SK-N-SH (cell line): Measurements from ENCODE around the gene POP5. TPM values are rescaled to one million over a fixed set of nuclear protein-coding genes. Genes with fewer than 3 reads are reported as not detected.

Source experiments
- CTCF ChIA-PET: fragments of 300-600, 350-600 bp; formaldehyde crosslinking; extraction: SDS; loops from one replicate; lab custom pipeline; 2021; lab: Yijun Ruan, JAX
- POLR2A ChIA-PET: fragments of 350-600 bp; sonication (Branson Sonifier 250); formaldehyde crosslinking; extraction: SDS; loops from one replicate; lab custom pipeline; 2020; ENCODE audit warnings: antibody characterized with exemption, inconsistent platforms; lab: Yijun Ruan, JAX
- DNase-seq: peaks from one replicate; pipeline ENCODE4 v3.0.0; 2012
- H2AFZ ChIP-seq: fragments of 200-600 bp; sonication (generic); 2 replicates; pipeline ENCODE4 v1.8.1; 2016; ENCODE audit warnings: antibody characterized with exemption, mild to moderate bottlenecking, low read depth
- H3F3A ChIP-seq: fragments of 200-600 bp; sonication (generic); replicated peaks from 2 replicates; pipeline ENCODE3; 2016; ENCODE audit warnings: antibody characterized with exemption, mild to moderate bottlenecking; ENCODE audit not compliant: insufficient read depth
- H3K27ac ChIP-seq, 2 experiments: fragments of 200-500 bp in 1 of 2; fragments of 200-600 bp in 1 of 2; sonication (Bioruptor generic) in 1 of 2; sonication (generic), shearing (Covaris generic) in 1 of 2; 2 replicates each; pipeline versions ENCODE4 v1.5.1 to v1.6.1; 2014 to 2016; ENCODE audit warnings: low read depth in 2 of 2, inconsistent platforms in 1 of 2, low read length in 1 of 2, mild to moderate bottlenecking in 1 of 2, mixed read lengths in 1 of 2
- H3K27me3 ChIP-seq: fragments of 200-600 bp; sonication (generic), shearing (Covaris generic); 2 replicates; pipeline ENCODE4 v1.6.1; 2016; ENCODE audit warnings: mixed run types; ENCODE audit not compliant: insufficient read depth
- H3K36me3 ChIP-seq, 2 experiments: fragments of 200-500 bp in 1 of 2; fragments of 200-600 bp in 1 of 2; sonication (Bioruptor generic) in 1 of 2; sonication (generic) in 1 of 2; replicated peaks in 1 of 2; 2 replicates each; pipeline versions ENCODE3 to v1.5.1; 2014 to 2016; ENCODE audit warnings: low read length in 1 of 2, mild to moderate bottlenecking in 1 of 2; ENCODE audit not compliant: insufficient read depth in 2 of 2, control insufficient read depth in 1 of 2
- H3K4me1 ChIP-seq, 2 experiments: fragments of 200-500 bp in 1 of 2; fragments of 200-600 bp in 1 of 2; sonication (Bioruptor generic) in 1 of 2; sonication (generic), shearing (Covaris generic) in 1 of 2; 2 replicates each; pipeline versions ENCODE4 v1.5.1 to v1.6.1; 2014 to 2016; ENCODE audit warnings: low read depth in 1 of 2, low read length in 1 of 2, mixed run types in 1 of 2; ENCODE audit not compliant: insufficient read depth in 2 of 2, control insufficient read depth in 1 of 2
- H3K4me2 ChIP-seq: fragments of 200-600 bp; sonication (generic), shearing (Covaris generic); 2 replicates; pipeline ENCODE4 v1.6.1; 2017; ENCODE audit warnings: mixed run types
- H3K4me3 ChIP-seq, 2 experiments: fragments of 200-500 bp in 1 of 2; fragments of 200-600 bp in 1 of 2; sonication (Bioruptor generic) in 1 of 2; sonication (generic), shearing (Covaris generic) in 1 of 2; 2 replicates each; pipeline versions ENCODE4 v1.5.1 to v1.8.1; 2014 to 2016; ENCODE audit warnings: low read depth in 2 of 2, inconsistent platforms in 1 of 2, low read length in 1 of 2, mild to moderate bottlenecking in 1 of 2, mixed read lengths in 1 of 2, moderate library complexity in 1 of 2
- H3K79me2 ChIP-seq: fragments of 200-600 bp; sonication (generic); 2 replicates; pipeline ENCODE4 v1.8.1; 2017; ENCODE audit warnings: mild to moderate bottlenecking; ENCODE audit not compliant: insufficient read depth
- H3K9ac ChIP-seq: fragments of 200-600 bp; sonication (generic); 2 replicates; pipeline ENCODE4 v1.6.1; 2017; ENCODE audit warnings: mixed run types
- H3K9me2 ChIP-seq: fragments of 200-600 bp; sonication (generic); 2 replicates; pipeline ENCODE4 v1.6.1; 2017; ENCODE audit warnings: mixed run types
- H3K9me3 ChIP-seq: fragments of 200-600 bp; sonication (generic); 2 replicates; pipeline ENCODE4 v1.6.1; 2017; ENCODE audit warnings: mixed run types, mild to moderate bottlenecking, moderate library complexity
- H4K20me1 ChIP-seq: fragments of 200-600 bp; sonication (generic); 2 replicates; pipeline ENCODE4 v1.6.1; 2017; ENCODE audit warnings: mild to moderate bottlenecking, mixed run types; ENCODE audit not compliant: insufficient read depth
- ELF1 ChIP-seq: IDR thresholded peaks from 2 replicates; pipeline ENCODE4 v1.4.0; 2012
- EP300 ChIP-seq, 2 experiments: IDR thresholded peaks; 2 replicates each; pipeline versions ENCODE4 v1.4.0 to v1.6.1; 2012; ENCODE audit warnings: borderline replicate concordance in 1 of 2, low read depth in 1 of 2, low read length in 1 of 2
- EZH2phosphoT487 ChIP-seq: fragments of 200-600 bp; sonication (generic); IDR thresholded peaks from 2 replicates; pipeline ENCODE4 v1.6.1; 2017; ENCODE audit warnings: low read depth, mixed run types, mild to moderate bottlenecking, antibody characterized with exemption, moderate library complexity, borderline replicate concordance
- FOXJ3 ChIP-seq: sonication (generic); formaldehyde crosslinking; IDR thresholded peaks from 2 replicates; pipeline ENCODE4 v1.5.1; 2020; ENCODE audit warnings: mild to moderate bottlenecking, missing genetic modification reagents
- GABPA ChIP-seq: IDR thresholded peaks from 2 replicates; pipeline ENCODE4 v1.4.0; 2012; ENCODE audit warnings: low read depth, mild to moderate bottlenecking
- JUND ChIP-seq: IDR thresholded peaks from 2 replicates; pipeline ENCODE4 v1.4.0; 2012
- MAX ChIP-seq: IDR thresholded peaks from 2 replicates; pipeline ENCODE4 v1.4.0; 2012; ENCODE audit warnings: low read depth
- MEF2A ChIP-seq: IDR thresholded peaks from 2 replicates; pipeline ENCODE4 v1.4.0; 2012; ENCODE audit warnings: low read depth, borderline replicate concordance
- NRF1 ChIP-seq: IDR thresholded peaks from 2 replicates; pipeline ENCODE4 v1.6.1; 2012; ENCODE audit warnings: low read depth, mild to moderate bottlenecking, low read length
- POLR2AphosphoS5 ChIP-seq: IDR thresholded peaks from 2 replicates; pipeline ENCODE4 v1.6.1; 2012; ENCODE audit warnings: low read depth, low read length
- RAD21 ChIP-seq: IDR thresholded peaks from 2 replicates; pipeline ENCODE4 v1.6.1; 2012; ENCODE audit warnings: mild to moderate bottlenecking, low read length
- REST ChIP-seq: IDR thresholded peaks from 2 replicates; pipeline ENCODE4 v1.6.1; 2012; ENCODE audit warnings: mild to moderate bottlenecking, low read depth, low read length, moderate library complexity
- RFX5 ChIP-seq: IDR thresholded peaks from 2 replicates; pipeline ENCODE4 v1.6.1; 2012; ENCODE audit warnings: mild to moderate bottlenecking, improper control_type of control experiment, low read length
- SIN3A ChIP-seq: IDR thresholded peaks from 2 replicates; pipeline ENCODE4 v1.6.1; 2012; ENCODE audit warnings: low read depth, mild to moderate bottlenecking, low read length, moderate library complexity, borderline replicate concordance
- TEAD4 ChIP-seq: IDR thresholded peaks from 2 replicates; pipeline ENCODE4 v1.4.0; 2012; ENCODE audit warnings: mild to moderate bottlenecking, borderline replicate concordance; ENCODE audit not compliant: insufficient read depth
- USF1 ChIP-seq: IDR thresholded peaks from 2 replicates; pipeline ENCODE4 v1.4.0; 2012; ENCODE audit warnings: low read depth, borderline replicate concordance
- YY1 ChIP-seq: IDR thresholded peaks from 2 replicates; pipeline ENCODE4 v1.4.0; 2012; ENCODE audit warnings: low read depth, mild to moderate bottlenecking
- ZBTB33 ChIP-seq: IDR thresholded peaks from 2 replicates; pipeline ENCODE4 v1.4.0; 2012; ENCODE audit warnings: low read depth, borderline replicate concordance
- WGBS: methylation state at CpG from one replicate; pipeline ENCODE4 v1.1.6; 2017; ENCODE audit warnings: low lambda C conversion rate; 5-methylcytosine and 5-hydroxymethylcytosine counted together
- polyA plus RNA-seq, 3 experiments: library from polyadenylated mRNA; depleted of rRNA; stranded (reverse); fragments of >200 nt; gene quantifications; 2 replicates each; pipeline ENCODE4 v1.2.3, GENCODE V29; 2012

POP5 gene
- polyA plus RNA-seq, 1 of the 3 experiments (the other 2 are of a cell fraction) = 129 TPM

GRCh38 chr12:120573560-120573959 lies 7.6 kb downstream of the POP5 start:
- no peaks in the 10 kb centered on the region for H3K4me1 ChIP-seq
- H4K20me1 ChIP-seq = no peaks in the 10 kb centered on the region
- H3K27me3 ChIP-seq = no peaks in the 10 kb centered on the region
- WGBS = 91% methylated on average over 6 of the region's 6 CpGs
- ChIA-PET CTCF (interaction anchor here (1.1 kb wide), 1 partner anchor 398 kb away, joined by 3 read pairs; no protein-coding TSS in a partner anchor), POLR2A (no interaction called here)
- no peak overlapping the region for H2AFZ ChIP-seq
- H3K4me2 ChIP-seq = no peak overlapping the region
- H3K27ac ChIP-seq = no peak overlapping the region
- peaks cover 4% of the 10 kb centered on the region; the same call in 1 of the 2 replicates for H3K79me2 ChIP-seq
- H3K36me3 ChIP-seq = peaks cover 64 to 75% of the 10 kb centered on the region in 2 experiments
- TF ChIP-seq YY1 (no peak), EP300 (IDR thresholded peaks at IDR 0.05; ENCODE audit: borderline replicate concordance in 1 of 2, low read depth in 1 of 2, low read length in 1 of 2) (no peak), ELF1 (no peak), REST (no peak), RFX5 (no peak), TEAD4 (no peak), GABPA (no peak), FOXJ3 (CRISPR knock-in tag) (no peak), JUND (no peak), MAX (no peak), POLR2AphosphoS5 (no peak), SIN3A (no peak), EZH2phosphoT487 (no peak), ZBTB33 (no peak), RAD21 (no peak), NRF1 (no peak), USF1 (no peak), MEF2A (no peak)
- H3K9me2 ChIP-seq = no peaks in the 10 kb centered on the region
- peaks cover 6% of the 10 kb centered on the region for H3F3A ChIP-seq
- no peak for DNase-seq
- no peak overlapping the region for H3K9ac ChIP-seq
- no peak overlapping the region for H3K4me3 ChIP-seq
- no peaks in the 10 kb centered on the region for H3K9me3 ChIP-seq
